ENCODE measurements around the gene CSH2.

- TF ChIP-seq POLR2A (IDR thresholded peaks at IDR 0.05), result no peak
- no peak for TF ChIP-seq CTCF (IDR thresholded peaks at IDR 0.05)
Measured at GRCh38 chr17:63880706-63881105, 7.2 kb upstream of the CSH2 start.

Measured in thyroid gland (tissue), 4 donors.